Embryonic facial prominence (tissue), 1 donor: ENCODE data around the gene GAK.
"Not testable (repeated sequence)": the region's sequence is repeated elsewhere in the genome, so short reads cannot be mapped to it uniquely, and the experiment has no call there.

Source experiments
- DNase-seq: peaks from one replicate; pipeline ENCODE4 v3.0.0-alpha.2; 2016; ENCODE audit errors: extremely low spot score

Gene GAK

GRCh38 chr4:952881-953573, 20.9 kb upstream of the GAK start:
- no peak for DNase-seq

- DNase-seq: no peak
Observed at GRCh38 chr4:951594-952468, 19.7 kb upstream of the GAK start.

DNA sequence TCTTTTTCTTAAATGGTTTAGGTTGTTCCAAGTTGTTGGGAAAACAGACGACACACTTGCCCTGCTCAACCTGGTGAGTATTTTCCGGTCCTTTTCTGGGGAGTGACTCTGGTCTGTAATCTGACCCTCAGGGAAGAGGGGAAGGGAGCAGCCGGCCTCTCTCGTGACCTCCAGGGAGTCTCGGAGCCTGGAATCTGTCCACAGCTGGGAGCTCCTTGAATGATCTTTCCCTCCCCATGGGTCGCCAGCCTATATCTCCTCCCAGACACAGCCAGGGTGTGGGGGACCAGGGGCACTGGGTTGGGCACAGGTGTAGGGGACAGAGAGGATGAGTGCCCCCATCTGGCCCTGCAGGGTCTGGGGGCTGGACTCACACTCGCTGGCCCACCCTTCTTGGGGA, 19.1 kb upstream of the GAK start:
- DNase-seq: no peak

DNA sequence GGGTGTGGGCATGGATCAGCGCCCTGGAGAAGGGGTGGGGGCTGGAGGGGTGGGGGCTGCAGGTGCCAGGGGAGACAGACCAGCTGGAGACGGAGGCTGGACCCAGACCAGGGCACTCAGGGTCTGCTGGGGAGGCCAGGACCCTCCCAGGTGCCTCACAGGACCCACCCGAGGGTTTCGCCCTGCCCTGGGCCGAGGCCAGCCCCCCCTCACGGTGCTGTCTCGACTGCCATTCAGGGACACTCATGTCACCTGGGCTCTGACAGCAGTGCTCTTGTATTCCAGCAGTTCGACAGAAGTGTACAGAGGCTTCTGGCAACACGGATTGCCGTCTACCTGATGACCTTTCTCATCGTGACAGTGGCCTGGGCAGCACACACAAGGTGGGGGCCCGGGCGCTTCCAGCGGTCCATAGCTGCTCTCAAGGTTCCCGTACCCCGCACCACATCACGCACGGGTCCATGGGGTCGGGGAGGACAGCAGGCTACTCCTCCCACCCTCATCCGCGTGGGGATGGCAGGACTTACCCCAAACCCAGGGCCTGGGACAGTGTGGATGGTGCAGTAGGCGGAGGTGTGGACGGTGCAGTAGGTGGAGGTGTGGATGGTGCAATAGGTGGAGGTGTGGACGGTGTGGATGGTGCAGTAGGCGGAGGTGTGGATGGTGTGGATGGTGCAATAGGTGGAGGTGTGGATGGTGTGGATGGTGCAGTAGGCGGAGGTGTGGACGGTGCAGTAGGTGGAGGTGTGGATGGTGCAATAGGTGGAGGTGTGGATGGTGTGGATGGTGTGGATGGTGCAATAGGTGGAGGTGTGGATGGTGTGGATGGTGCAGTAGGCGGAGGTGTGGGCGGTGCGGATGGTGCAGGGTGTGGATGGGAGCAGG, 18.3 kb upstream of the GAK start:
- DNase-seq: no peak

- DNase-seq: no peak
Observed at GRCh38 chr4:949656-950055, 17.5 kb upstream of the GAK start.

DNA sequence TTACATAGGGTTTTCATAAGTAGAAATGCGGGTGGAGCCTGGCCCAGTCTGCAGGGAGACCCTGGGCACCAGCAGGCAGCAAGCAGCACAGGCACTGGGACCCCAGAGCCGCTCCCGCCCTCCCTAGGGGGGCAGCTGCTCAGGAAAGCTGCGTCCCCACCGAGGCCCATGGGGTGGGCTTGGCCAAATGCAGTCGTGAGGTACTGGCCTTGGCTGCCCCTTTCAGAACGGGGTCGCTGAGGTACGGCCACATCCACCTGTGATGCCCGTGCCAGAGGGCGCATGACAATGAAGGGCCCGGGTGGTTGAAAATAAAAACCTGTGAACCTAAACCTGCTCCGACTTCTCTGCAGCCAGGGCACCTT, 16.8 kb upstream of the GAK start:
- DNase-seq: no peak

DNA sequence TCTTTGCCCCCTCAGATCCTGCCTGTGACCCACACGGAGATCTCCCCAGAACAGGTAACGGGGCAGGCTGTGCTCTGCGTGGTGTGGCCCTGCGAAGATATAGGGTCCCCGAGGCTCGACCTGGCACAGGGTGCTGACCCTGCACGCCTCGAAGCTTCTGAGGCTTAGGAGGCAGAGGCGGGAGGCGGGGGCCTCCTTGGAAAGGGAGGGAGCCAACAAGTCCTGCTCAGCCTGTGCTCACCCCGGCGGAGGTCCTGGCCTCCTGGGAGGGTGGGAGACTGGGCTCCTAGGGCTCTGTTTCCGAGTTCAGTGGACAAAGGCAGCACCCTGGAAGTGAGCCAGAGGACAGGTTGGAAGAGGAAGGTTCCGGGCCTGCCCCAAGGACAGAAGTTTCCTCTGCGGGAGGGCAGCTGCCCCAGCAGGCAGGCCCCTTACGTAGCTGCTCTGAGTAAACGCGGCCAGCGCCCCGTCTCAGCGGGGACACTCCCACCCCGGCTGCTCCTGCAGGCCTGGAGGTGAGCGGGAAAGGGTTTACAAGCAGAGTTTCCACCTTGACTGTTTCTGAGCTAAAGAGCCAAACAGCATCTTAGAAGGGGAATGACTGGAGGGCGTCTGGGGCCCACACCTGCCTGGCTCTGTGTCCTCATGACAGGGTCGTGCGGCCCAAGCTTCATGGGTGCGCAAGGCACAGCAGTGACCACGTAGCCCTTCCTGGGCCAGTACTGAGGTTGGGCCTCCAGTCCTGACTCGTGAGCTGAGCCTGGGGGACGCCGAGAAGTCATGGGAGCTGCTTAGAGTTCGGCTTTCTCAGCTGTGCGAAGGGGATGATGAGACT, 16.2 kb upstream of the GAK start:
- DNase-seq: no peak

- DNase-seq: no peak
Observed at GRCh38 chr4:947491-947971, 15.4 kb upstream of the GAK start.

GRCh38 chr4:946517-947471, 14.7 kb upstream of the GAK start:
- no peak for DNase-seq

- no peak for DNase-seq
Observed at GRCh38 chr4:946103-946450, 14.0 kb upstream of the GAK start.

- no peak for DNase-seq
Observed at GRCh38 chr4:945274-946102, 13.4 kb upstream of the GAK start.

DNA sequence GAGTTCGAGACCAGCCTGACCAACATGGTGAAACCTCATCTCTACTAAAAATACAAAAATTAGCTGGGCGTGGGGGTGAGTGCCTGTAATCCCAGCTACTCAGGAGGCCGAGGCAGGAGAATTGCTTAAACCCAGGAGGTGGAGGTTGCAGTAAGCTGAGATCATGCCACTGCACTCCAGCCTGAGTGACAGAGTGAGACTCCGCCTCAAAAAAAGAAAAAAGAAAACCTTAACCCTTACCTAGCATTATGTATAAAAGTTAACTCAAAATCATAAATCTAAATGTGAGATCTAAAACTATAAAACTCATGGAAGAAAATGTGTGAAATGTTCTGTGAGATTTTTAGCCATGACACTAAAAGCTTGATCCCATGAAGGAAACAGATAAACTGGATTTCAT, 7.4 kb upstream of the GAK start:
- not testable (repeated sequence) for DNase-seq

GRCh38 chr4:932713-933070, 576 bp upstream of the GAK start:
- no peak for DNase-seq

DNA sequence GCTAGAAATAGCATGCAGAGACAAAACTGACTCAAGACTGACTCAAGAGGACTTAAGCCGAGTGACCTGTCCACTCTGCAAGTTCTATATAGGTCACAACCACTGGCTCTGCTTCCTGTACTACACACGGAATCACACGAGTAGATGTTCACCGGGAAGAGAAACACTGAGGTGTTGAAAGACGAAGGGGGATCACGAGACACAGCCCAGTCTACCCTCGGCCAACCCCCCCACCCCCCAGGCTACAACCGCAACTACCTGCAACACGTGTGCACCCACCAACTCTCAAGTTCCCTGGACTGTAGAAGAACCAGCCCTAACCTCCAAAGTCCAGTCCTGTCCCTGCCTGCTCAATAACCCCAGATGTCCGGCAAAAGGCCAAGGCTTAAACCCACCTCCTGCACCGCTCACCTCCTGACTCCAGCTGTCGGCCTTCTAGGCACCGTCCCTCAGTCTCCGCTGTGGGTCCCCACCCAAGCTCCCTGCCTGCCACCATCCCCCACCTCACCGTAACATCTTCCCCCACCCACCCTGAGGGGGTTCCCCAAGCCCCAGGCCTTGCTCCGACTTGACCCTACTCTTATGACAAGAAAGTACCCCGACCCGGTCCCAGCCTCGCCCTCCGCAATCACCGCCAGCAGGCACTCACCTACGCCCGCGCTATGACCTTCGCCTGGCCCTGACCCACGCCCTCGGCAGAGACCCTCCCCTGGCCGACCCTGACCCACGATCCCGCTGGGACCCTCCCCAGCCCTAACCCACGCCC, 739 bp downstream of the GAK start:
- DNase-seq: no peak

GRCh38 chr4:930827-931193, 1.3 kb downstream of the GAK start:
- DNase-seq: no peak

DNA sequence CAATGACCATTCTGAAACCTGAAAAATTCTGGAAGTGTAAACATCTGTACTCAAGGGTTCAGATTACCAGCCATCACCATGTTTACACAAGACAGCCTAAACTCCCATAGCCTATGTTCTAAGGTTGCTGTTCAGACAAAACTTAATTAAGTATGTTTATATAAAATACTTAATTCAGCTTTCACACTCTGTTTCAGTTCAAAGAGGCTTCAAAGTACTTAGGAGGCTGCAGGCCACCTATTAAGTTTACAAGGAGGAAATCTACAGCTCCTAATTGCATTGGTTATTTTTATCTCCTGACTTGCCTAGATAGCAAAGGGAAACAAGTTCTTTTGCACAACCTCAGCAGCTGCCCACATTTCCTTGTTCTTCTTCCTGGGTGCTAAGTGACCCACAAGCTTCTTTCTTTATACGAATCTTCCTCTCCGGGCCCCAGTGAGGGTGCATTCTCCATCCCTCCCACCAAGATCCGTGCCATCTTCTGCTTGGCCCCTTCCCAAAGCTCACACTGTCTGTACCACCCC, 2.0 kb downstream of the GAK start:
- no peak for DNase-seq

GRCh38 chr4:929096-929765, 2.9 kb downstream of the GAK start:
- DNase-seq: no peak

DNA sequence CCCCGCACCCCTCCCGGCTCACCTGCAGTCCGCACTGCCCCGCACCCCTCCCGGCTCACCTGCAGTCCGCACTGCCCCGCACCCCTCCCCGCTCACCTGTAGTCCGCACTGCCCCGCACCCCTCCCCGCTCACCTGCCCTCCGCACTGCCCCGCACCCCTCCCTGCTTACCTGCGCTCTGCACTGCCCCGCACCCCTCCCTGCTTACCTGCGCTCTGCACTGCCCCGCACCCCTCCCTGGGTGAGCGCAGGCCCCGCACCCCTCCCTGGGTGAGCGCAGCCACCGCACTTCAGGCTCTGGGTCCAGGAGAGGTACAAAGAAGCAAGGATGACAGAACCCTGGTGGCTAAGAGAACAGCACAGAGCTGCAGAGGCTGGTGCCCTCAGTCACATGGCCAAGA, 4.5 kb downstream of the GAK start:
- not testable (repeated sequence) for DNase-seq
